Measurements from ENCODE around the gene ADGRB3.

- TF ChIP-seq GATA2 (IDR thresholded peaks at IDR 0.05; ENCODE audit: low read depth, low read length): no peak
- no peak for TF ChIP-seq GATA3 (IDR thresholded peaks at IDR 0.05; ENCODE audit: low read depth, low read length)
These were observed 69.4 kb downstream of the ADGRB3 start for GRCh38 chr6:68704485-68704884.

Data from SH-SY5Y (cell line).